ENCODE data around the gene ZNF426.

ZNF426 gene

GRCh38 chr19:9498183-9498902 lies 40.1 kb downstream of the ZNF426 start, which contains the start of gene ZNF560:
ZNF560 (minus strand) TSS chr19:9498616; CDS start chr19:9475313, 23,303 bp downstream.
- DNase-seq (ENCODE audit: low read depth) = no peak

GRCh38 chr19:9494096-9494495 lies 44.3 kb downstream of the ZNF426 start:
- DNase-seq (ENCODE audit: low read depth) = no peak

- DNase-seq (ENCODE audit: low read depth) = no peak
Observed at GRCh38 chr19:9487016-9487415, 51.4 kb downstream of the ZNF426 start.

GRCh38 chr19:9485140-9485539 lies 53.3 kb downstream of the ZNF426 start:
- no peak for DNase-seq (ENCODE audit: low read depth)

- DNase-seq (ENCODE audit: low read depth) = no peak
Observed at GRCh38 chr19:9474975-9475374, 63.5 kb downstream of the ZNF426 start.
